Activated CD4-positive, alpha-beta T cell treated with anti-CD3 and anti-CD28 coated beads, Interleukin-2, amount 50 U/mL, for 1 hour (primary cell): ENCODE results near the gene PRKAG3.

Source experiments
- DNase-seq: peaks from one replicate; pipeline ENCODE4 v3.0.0-alpha.2; 2020

Gene PRKAG3

GRCh38 chr2:218812861-218813260 lies 18.7 kb downstream of the PRKAG3 start:
- no peak for DNase-seq

- no peak for DNase-seq
Observed at GRCh38 chr2:218812096-218812815, 19.3 kb downstream of the PRKAG3 start.

GRCh38 chr2:218811382-218811781 lies 20.2 kb downstream of the PRKAG3 start:
- DNase-seq: no peak

- no peak for DNase-seq
Observed at GRCh38 chr2:218810256-218810655, 21.3 kb downstream of the PRKAG3 start.

- DNase-seq: no peak
Observed at GRCh38 chr2:218809515-218809914, 22.1 kb downstream of the PRKAG3 start.

- DNase-seq: no peak
Observed at GRCh38 chr2:218807626-218808025, 24.0 kb downstream of the PRKAG3 start.

- no peak for DNase-seq
Observed at GRCh38 chr2:218806346-218806978, 25.1 kb downstream of the PRKAG3 start.

- no peak for DNase-seq
Observed at GRCh38 chr2:218805627-218806026, 26.0 kb downstream of the PRKAG3 start.

GRCh38 chr2:218804817-218805216 lies 26.8 kb downstream of the PRKAG3 start:
- no peak for DNase-seq

- DNase-seq: no peak
Observed at GRCh38 chr2:218802386-218802994, 29.1 kb downstream of the PRKAG3 start.

GRCh38 chr2:218799990-218800389 lies 31.6 kb downstream of the PRKAG3 start:
- DNase-seq: no peak

- DNase-seq: no peak
Observed at GRCh38 chr2:218798767-218799504, 32.7 kb downstream of the PRKAG3 start.

GRCh38 chr2:218796691-218797090 lies 34.9 kb downstream of the PRKAG3 start:
- no peak for DNase-seq

- DNase-seq: no peak
Observed at GRCh38 chr2:218792433-218792832, 39.2 kb downstream of the PRKAG3 start.

GRCh38 chr2:218788529-218789255 lies 42.9 kb downstream of the PRKAG3 start:
- DNase-seq: no peak

- DNase-seq: no peak
Observed at GRCh38 chr2:218786133-218786532, 45.5 kb downstream of the PRKAG3 start.

GRCh38 chr2:218785103-218785502 lies 46.5 kb downstream of the PRKAG3 start:
- DNase-seq: no peak

- no peak for DNase-seq
Observed at GRCh38 chr2:218783688-218784087, 47.9 kb downstream of the PRKAG3 start.

- no peak for DNase-seq
Observed at GRCh38 chr2:218782528-218782844, 49.1 kb downstream of the PRKAG3 start.

- no peak for DNase-seq
Observed at GRCh38 chr2:218781691-218782527, 49.7 kb downstream of the PRKAG3 start, which contains the start of gene CYP27A1. Gene CYP27A1, plus strand, starts transcription at chr2:218782147. Its CDS starts 36 bp downstream, at chr2:218782183.

- no peak for DNase-seq
Observed at GRCh38 chr2:218780851-218781690, 50.5 kb downstream of the PRKAG3 start.
